Measurements from ENCODE around the gene MACC1.
"Not testable (repeated sequence)": the region's sequence is repeated elsewhere in the genome, so short reads cannot be mapped to it uniquely, and the experiment has no call there.

The MACC1 gene

GRCh38 chr7:20229081-20229480, 11.9 kb upstream of the MACC1 start:
- no peak for DNase-seq (ENCODE audit: low read depth)

DNA sequence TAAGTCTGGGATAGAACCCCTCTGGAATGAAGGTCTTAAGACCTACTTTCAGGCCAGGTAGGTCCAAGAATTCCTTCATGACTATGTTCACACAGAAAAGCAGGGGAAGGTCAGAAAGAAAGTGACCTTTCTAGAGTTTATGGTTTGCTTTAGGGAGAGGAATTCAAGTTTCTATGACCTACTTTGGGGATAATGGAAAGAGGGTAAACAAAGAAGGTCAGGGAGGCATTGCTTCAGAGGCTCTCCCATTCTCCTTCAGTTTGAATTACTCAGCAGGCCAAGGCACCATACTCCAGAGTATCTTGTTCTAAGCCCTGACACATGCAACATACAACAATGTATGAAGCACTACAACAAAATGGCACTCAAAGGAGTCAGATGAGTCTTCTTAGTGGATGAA, 11.5 kb upstream of the MACC1 start:
- DNase-seq (ENCODE audit: low read depth): no peak

DNA sequence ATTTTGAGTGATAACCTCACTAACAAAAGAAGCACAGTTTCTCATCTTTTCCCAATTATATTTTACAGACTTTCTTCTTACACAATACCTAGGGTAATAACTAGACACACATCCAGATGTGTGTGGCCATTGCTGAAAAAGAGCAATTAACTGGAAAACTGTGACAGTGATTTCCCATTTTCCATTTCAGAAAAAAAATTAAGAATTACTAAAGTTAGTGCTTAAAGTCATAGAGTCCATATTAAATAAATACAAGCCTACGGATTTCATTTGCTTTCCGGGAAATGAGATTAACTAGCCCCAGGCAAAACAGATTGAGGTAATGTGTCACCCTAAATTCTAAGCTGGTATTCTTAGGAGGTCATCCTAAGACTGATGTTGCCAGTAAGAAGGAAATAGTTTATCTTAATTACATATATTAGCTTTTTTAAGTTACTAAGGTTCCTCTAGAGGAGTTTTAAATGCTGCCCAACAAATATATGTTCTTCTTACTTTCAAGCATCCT, 10.2 kb upstream of the MACC1 start:
- DNase-seq (ENCODE audit: low read depth): no peak

DNA sequence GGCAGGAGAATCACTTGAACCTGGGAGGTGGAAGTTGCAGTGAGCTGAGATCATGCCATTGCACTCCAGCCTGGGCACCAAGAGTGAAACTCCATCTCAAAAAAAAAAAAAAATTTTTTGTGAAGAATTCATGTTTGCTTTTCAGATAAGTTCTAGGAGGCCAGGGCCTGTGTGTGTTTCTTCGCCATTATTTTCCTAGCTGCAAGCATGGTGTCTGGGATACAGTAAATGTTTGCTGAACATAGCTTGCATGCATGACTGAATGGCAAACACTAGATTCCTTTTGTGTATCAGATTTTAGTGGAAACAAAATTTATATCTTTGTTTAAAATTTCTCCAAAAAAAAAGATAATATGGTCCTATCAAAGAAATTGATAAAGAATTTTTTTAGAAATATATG, 9.7 kb upstream of the MACC1 start:
- no peak for DNase-seq (ENCODE audit: low read depth)

DNA sequence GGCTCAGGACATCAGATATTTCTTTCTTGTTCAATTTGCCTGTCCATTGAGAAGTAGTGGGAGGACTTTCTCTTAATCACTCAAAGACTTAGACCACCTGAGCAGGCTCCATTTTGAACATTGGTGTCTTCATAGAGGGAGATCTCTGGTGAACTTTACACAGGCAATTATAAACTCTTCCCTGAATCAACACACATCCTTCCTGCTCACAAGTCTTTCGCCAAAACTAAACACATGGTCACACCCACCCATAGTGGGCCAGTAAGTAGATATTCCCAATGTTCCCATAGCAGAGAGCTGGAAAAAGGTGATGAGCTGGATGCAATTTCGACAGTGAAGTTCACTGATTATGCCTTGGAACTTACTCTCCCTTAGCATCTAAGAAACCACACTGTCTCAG, 8.2 kb upstream of the MACC1 start:
- no peak for DNase-seq (ENCODE audit: low read depth)

- no peak for DNase-seq (ENCODE audit: low read depth)
Measured at GRCh38 chr7:20224025-20224424, 6.8 kb upstream of the MACC1 start.

DNA sequence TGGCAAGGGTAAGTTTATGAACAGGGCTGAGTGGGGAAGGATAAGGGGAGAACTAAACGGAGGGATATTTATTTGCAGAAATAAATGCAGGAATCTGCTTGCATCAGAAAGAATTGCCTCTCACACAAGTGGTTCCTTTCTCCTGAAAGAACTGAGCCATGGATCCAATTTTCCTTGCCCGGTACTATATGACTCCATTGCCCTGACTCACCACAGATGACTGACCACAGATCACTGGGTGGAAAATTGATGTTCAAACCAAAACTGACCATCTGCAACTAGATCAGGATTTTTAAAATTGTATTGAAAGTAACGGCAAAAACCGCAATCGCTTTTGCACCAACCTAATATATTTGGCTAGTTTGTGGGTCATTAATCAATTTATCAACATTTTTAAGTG, 6.2 kb upstream of the MACC1 start:
- DNase-seq (ENCODE audit: low read depth): no peak

DNA sequence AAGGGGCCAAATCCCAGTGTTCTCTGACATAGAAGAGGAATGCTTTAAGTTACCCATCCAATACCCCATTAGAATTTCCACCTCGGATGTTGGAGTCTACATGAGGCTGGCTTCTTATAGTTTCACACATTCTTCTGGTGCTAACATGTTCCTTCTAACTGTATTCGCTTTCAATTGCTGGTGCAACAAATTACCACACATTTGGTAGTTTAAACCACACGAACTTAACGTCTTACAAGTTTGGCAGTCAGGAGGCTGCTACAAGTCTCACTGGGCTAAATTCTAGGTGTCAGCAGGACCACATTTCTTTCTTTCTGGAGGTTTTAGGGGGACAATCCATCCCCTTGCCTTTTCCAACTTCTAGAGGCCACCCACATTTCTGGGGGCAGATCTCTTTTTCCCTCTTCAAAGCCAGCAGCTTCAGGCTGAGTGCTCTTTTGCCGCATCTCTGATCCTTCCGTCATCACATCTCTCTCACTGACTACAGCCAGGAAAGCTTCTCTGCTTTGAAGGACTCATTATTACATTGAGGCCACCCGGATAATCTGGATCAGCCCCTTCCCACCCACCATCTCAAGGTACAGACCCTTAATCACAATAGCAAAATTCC, 5.1 kb upstream of the MACC1 start:
- DNase-seq (ENCODE audit: low read depth): no peak

DNA sequence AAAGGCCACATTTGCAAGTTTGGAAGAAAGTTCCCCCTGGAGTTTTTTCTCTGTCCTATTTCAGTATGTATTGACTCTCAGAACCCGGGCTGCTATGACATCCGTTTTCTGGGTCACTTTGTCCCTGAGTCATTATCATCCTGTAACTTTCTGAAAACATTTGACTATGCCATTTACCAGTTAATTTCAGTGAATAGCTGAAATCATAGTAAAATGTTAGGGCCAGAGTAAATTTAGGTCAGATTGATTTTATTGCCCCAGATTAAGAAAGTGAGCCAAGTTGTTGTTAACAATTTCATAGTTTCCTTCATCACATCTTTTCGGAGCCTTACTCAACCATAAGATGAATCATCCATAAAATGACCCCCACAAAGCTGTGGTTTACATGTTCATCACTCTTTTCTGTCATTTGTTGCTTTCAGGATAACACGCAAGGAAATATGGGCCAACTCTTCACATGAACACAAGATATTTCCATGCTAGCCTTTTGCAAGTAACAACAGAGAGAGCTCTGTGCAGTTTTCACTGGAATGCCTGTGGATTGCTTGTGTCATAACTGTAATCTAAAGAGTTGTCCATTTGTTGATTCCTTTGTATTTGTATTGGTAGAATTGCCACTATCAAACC, 3.9 kb upstream of the MACC1 start:
- no peak for DNase-seq (ENCODE audit: low read depth)

DNA sequence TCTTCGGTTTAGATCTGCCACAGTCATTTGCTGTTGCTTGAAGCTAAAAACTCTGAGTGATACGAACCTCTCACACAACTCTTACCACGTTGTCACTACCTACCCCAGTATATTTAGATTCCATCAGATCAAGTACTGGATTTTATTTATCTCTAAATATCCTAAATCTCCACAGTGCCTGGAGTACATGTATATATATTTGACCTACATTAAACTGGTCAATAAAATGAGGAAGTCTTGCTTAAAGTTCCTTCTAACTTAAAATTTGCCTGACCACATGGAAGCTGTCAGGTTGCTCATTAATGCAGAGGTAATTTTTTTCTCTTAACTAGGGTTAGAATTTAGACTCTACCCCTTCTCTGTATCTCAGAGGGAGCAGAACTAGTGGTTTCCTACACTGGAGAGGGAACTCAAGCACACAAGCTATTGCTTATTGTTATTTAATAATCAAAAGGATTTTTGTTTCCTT, 3.1 kb upstream of the MACC1 start:
- DNase-seq (ENCODE audit: low read depth): no peak

GRCh38 chr7:20219446-20220292, 2.5 kb upstream of the MACC1 start:
- DNase-seq (ENCODE audit: low read depth): no peak

DNA sequence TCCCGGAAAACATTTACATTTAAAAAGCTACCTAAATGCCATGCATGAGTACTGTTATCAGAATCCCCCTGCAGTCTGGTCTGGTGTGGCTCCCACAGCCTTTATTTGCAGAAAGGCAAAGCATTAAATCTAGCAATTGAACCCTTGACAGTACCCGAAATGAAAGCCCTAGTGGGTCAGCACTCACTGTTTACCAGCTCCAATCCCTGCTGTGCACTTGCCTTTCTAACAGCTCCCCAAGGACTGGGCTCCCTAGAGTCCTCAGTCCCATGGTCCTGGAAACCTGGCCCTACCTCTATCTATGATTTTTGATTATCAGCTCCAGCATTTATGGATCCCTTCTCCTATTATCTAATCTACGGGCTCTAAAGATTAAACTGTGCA, 1.9 kb upstream of the MACC1 start:
- no peak for DNase-seq (ENCODE audit: low read depth)

GRCh38 chr7:20218279-20218678, 1.1 kb upstream of the MACC1 start:
- no peak for DNase-seq (ENCODE audit: low read depth)

GRCh38 chr7:20216406-20217036, 663 bp downstream of the MACC1 start:
- no peak for DNase-seq (ENCODE audit: low read depth)

DNA sequence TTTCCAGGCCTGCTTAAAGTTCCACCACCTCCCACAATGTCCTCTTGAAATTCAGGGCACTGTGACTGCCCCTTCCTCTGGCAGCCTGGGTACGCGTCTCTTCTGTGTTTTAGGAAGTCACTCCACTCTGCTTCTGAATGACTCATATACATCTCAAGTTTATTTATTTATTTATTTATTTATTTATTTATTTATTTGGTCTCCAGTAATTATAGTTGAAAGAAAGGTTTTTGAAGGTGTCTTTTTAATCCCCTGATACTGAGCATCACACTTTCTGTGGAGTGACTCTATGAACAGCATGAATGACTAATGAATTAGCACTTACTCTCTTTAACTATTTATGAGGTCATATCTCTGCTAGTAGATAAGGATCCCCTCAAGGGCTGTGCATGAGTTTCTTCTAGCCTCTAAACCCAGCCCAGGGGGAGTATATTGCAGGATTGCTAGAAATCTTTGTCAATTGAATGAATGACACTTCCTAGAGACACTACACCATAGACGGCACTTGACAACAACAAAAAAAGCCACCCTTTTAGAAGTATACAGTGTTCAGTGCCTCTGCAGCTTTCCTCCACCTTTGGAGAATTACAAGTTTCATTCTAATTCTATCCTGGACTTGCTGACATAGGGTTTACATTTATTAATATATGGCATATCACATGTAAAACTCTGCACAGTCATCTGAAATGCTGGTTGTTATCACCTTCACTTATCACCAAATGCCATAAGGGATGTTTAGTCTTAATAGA, 2.1 kb downstream of the MACC1 start:
- no peak for DNase-seq (ENCODE audit: low read depth)

DNA sequence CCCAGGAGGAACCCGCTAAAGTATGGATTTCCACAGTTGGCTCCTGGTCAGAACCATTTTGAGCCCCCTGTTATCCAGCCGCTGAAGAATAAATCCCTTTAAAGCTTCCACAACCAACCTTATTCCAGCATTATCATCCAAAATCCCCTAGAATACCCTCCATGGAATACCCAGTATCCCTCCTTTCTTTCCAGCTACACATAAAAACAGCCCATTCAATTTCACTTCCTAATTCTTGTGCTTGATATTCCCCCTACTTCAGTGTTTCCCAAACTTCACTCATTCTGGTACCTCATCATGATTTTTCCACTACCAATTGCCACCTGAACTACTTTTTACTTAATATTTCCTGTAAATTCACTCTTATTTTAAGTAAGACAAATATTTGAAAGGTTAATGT, 3.1 kb downstream of the MACC1 start:
- no peak for DNase-seq (ENCODE audit: low read depth)

DNA sequence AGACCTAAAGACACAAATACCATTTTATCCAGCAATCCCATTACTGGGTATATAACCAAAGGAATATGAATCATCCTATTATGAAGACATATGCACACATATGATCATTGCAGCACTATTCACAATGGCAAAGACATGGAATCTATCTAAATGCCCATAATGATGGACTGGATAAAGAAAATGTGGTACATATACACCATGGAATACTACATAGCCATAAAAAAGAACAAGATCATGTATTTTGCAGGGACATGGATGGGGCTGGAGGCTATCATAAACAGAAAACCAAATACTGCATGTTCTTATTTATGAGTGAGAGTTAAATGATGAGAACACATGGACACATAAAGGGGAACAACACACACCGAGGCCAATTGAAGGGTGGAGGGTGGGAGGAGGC, 3.8 kb downstream of the MACC1 start:
- DNase-seq (ENCODE audit: low read depth): no peak

- DNase-seq (ENCODE audit: low read depth): no peak
Measured at GRCh38 chr7:20211376-20211775, 5.8 kb downstream of the MACC1 start.

DNA sequence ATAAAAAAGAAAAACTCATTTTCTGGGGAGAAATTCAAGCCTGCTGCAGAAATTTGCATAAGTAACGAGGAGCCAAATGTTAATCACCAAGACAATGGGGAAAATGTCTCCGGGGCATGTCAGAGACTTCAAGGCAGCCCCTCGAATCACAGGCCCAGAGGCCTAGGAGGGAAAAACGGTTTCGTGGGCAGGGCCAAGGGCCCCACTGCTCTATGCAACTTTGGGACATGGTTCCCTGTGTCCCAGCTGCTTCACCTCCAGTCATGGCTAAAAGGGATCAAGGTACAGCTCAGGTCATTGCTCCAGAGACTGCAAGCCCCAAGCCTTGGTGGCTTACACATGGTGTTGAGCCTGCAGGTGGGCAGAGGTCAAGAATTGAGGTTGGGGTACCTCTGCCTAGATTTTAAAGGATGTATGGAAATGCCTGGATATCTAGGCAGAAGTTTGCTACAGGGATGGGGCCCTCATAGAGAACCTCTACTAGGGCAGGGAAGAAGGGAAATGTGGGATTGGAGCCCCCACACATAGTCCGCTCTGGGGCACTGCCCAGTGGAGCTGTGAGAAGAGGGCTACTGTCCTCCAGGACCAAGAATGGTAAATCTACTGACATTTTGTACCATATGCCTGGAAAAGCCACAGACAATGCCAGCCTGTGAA, 8.4 kb downstream of the MACC1 start:
- no peak for DNase-seq (ENCODE audit: low read depth)

DNA sequence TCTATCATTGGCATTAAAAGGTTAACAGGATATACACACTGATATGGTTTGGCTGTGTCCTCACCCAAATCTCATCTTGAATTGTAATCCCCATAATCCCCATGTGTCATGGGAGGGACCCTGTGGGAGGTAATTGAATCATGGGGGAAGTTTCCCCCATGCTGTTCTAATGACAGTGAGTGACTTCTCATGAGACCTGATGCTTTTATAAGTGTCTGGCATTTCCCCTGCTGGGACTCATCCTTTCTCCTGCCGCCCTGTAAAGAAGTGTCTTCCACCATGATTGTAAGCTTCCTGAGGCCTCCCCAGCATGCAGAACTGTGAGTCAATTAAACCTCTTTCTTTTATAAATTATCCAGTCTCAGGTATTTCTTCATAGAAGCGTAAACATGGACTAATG, 9.4 kb downstream of the MACC1 start:
- not testable (repeated sequence) for DNase-seq (ENCODE audit: low read depth)
